ENCODE results near the gene TMPRSS7.
A peak's percentile ranks its signal among the peaks of the same experiment; 100 is the strongest.

Gene TMPRSS7

DNA sequence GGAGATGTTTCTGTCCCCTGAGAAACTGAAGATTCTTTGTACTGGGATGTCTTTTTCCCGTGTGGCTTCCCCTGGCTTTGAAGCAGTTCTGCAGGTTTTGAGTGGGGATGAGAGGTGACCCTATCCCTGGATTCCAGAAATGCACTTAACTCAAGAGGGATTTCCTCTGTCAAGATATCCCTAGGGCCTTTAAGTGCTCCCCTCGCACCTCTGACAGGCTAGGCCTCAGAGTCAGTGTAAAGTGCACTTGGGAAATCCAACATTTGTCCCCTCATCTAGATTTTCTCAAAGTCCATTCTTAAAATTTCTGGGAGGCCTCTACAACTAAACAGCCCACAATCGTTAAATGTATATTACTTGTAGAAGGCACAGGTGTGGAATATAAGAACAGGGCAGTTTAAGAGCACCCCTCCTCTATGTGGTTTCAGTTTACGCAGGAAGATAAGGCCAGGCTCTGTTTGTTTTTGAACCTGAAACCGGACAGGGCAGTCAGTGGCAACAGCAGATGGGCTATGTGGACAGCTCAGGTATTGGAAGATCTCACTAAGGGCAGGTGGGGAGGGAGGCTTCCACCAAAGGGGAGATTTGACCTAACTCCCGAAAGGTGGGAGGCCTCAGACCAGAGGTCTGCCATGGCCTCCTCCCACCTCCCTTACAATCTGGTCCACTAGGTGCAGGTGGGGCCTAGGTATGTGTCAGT is 56.5 kb downstream of the TMPRSS7 start:
- in situ Hi-C loops (cut with MboI; ENCODE audit: low sequenced_read_pairs, unreplicated experiment): no loop called here
- peak; percentile 21 for DNase-seq (ENCODE audit: low spot score)
- TF ChIP-seq, protein P1, sequence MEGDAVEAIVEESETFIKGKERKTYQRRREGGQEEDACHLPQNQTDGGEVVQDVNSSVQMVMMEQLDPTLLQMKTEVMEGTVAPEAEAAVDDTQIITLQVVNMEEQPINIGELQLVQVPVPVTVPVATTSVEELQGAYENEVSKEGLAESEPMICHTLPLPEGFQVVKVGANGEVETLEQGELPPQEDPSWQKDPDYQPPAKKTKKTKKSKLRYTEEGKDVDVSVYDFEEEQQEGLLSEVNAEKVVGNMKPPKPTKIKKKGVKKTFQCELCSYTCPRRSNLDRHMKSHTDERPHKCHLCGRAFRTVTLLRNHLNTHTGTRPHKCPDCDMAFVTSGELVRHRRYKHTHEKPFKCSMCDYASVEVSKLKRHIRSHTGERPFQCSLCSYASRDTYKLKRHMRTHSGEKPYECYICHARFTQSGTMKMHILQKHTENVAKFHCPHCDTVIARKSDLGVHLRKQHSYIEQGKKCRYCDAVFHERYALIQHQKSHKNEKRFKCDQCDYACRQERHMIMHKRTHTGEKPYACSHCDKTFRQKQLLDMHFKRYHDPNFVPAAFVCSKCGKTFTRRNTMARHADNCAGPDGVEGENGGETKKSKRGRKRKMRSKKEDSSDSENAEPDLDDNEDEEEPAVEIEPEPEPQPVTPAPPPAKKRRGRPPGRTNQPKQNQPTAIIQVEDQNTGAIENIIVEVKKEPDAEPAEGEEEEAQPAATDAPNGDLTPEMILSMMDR (IDR thresholded peaks at IDR 0.05; ENCODE audit: borderline replicate concordance, control extremely low read depth, extremely low read depth, insufficient read depth, missing control alignments): no peak

DNA sequence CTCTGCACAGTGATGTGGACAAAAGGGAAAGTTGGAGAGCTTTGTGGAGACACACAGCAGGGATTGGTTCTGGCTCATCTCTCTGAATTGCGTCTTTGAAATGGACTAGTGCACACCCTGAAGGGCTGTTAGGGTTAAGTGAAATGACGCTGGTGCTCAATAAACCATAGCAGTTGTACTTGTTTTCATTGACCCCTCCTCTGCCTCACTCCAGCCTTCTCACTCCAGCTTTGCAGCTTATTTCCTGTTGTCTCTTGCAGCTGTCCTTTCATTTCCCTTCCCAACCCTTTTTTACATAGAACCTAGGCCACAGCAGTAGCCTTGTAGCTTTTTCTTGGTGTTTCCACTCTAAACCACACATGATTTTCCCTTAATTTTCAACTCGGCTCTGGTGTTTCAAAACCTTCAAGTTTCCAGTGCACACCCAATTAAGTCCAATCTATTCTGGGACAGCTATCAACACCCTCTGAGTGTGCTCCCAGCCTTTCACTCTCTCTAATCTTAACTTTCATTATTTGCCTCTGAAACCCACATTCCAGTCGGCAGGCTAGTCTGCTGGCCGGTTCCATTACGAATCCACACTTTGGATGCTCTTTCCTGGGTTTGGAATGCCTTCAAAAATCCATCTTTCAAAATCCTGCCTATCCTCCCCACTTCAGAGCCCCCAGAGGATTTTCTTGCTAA is 58.1 kb downstream of the TMPRSS7 start:
- peak; percentile 38 for DNase-seq (ENCODE audit: low spot score)
- in situ Hi-C loops (cut with MboI; ENCODE audit: low sequenced_read_pairs, unreplicated experiment): no loop called here
- TF ChIP-seq, protein P1 (IDR thresholded peaks at IDR 0.05; ENCODE audit: borderline replicate concordance, control extremely low read depth, extremely low read depth, insufficient read depth, missing control alignments): no peak

DNA sequence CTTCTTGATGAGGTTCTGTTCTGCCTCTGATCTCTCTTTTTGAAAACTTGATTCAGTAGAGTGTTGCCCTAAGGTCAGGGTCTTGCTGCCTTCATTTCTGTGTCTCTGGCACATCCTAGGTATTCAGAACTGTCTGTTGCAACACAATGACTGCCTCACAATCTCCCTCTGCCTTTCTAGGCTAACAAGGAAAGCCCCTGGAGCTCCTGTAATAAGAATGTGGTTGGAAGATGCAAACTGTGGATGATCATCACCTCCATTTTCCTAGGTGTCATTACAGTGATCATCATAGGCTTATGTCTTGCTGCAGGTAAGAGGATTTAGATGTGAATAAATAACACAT is 58.6 kb downstream of the TMPRSS7 start:
- no peak for DNase-seq (ENCODE audit: low spot score)
- in situ Hi-C loops (cut with MboI; ENCODE audit: low sequenced_read_pairs, unreplicated experiment): no loop called here
- TF ChIP-seq, protein P1 (IDR thresholded peaks at IDR 0.05; ENCODE audit: borderline replicate concordance, control extremely low read depth, extremely low read depth, insufficient read depth, missing control alignments): no peak

DNA sequence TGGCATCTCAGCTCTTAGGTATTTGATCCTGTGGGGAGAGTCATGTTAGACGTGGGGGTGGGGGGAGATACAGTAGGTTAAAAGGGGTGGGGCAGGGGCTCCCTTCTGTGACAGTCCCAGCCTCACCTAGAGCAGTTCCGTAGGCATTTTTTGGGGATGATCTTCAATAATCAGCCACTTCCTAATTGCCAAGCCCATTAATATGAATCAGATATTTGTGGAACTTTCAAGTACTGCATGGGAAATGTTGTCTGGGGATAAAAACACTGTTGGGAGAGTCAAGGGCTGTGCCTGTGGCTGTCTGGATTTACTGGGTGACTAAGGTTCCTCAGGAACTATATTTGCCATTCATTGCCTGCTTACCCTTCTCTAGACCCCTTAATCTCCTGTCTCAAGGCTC is 61.2 kb downstream of the TMPRSS7 start:
- TF ChIP-seq, protein P1 (IDR thresholded peaks at IDR 0.05; ENCODE audit: borderline replicate concordance, control extremely low read depth, extremely low read depth, insufficient read depth, missing control alignments): no peak
- no peak for DNase-seq (ENCODE audit: low spot score)
- in situ Hi-C loops (cut with MboI; ENCODE audit: low sequenced_read_pairs, unreplicated experiment): no loop called here

DNA sequence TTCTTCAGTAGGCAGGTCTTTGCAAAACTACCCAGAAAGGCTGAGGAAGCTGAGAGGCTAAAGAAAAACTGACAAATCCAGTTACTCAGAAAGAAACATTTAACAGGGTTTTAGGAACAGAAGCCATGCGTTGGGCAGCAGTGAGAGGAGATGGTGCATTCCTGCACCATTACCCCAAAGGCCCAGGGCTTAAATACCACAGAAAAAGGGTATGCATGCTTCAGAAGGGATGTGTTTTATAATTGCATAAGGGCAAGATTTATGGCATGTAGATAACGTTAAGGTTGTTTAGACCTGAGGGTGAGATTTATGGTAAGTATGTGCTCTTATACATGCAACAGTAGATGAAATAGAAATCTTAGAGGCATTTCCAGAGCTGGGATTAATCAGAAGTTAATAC is 61.6 kb downstream of the TMPRSS7 start:
- in situ Hi-C loops (cut with MboI; ENCODE audit: low sequenced_read_pairs, unreplicated experiment): no loop called here
- TF ChIP-seq, protein P1 (IDR thresholded peaks at IDR 0.05; ENCODE audit: borderline replicate concordance, control extremely low read depth, extremely low read depth, insufficient read depth, missing control alignments): no peak
- DNase-seq (ENCODE audit: low spot score): no peak

DNA sequence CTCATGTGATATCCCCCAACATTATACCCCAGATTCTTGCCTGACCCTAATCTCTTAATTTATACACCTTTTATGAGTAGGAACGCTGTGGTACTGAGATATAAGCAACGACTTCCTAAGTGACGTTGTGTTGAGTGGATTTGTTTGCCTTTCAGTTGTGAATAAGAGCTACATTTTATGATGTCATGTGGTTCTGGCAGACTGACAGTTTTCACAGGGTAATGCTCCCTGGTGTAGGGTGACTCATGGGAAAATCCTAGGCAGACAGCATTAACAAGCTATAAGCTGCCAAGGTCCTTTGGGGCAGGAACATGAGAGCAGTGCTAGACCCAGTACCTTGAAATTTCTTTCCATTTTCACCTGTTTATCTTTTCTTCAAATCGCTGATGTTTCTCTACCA is 62.8 kb downstream of the TMPRSS7 start:
- no peak for DNase-seq (ENCODE audit: low spot score)
- TF ChIP-seq, protein P1 (IDR thresholded peaks at IDR 0.05; ENCODE audit: borderline replicate concordance, control extremely low read depth, extremely low read depth, insufficient read depth, missing control alignments): no peak
- in situ Hi-C loops (cut with MboI; ENCODE audit: low sequenced_read_pairs, unreplicated experiment): no loop called here

All from GM13976 (cell line).